Measurements from ENCODE around the gene ATP8A2. TPM values are rescaled to one million over a fixed set of nuclear protein-coding genes. Genes with fewer than 3 reads are reported as not detected.

ATP8A2 gene
- total and polyA plus RNA-seq, 3 donors from 2014 or later = 14.2 to 38.3 (median 16.5) TPM

DNA sequence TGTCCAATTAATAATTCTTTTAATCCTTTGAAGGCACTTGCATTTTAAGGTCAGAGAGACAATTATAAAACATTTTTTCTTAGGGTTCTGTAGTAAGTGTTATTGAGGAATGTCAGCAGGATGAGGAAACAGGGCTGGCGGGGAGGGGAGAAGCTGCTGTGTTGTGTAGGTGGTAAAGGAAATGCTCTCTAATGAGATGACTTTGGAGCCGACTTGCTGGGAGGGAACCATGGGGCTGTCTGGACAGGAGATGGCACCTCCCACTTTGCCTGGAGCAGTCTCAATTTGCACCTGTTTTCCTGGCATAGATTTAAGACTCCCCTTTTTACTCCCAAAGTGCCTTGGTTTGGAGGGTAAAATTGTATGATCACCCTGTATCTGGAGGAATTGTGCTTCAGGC, 230.4 kb downstream of the ATP8A2 start:
- intact Hi-C loops (cut with DNase I; ENCODE audit: low total_unique reads) = no loop called here
- no peak for DNase-seq
- TF ChIP-seq, protein P1, sequence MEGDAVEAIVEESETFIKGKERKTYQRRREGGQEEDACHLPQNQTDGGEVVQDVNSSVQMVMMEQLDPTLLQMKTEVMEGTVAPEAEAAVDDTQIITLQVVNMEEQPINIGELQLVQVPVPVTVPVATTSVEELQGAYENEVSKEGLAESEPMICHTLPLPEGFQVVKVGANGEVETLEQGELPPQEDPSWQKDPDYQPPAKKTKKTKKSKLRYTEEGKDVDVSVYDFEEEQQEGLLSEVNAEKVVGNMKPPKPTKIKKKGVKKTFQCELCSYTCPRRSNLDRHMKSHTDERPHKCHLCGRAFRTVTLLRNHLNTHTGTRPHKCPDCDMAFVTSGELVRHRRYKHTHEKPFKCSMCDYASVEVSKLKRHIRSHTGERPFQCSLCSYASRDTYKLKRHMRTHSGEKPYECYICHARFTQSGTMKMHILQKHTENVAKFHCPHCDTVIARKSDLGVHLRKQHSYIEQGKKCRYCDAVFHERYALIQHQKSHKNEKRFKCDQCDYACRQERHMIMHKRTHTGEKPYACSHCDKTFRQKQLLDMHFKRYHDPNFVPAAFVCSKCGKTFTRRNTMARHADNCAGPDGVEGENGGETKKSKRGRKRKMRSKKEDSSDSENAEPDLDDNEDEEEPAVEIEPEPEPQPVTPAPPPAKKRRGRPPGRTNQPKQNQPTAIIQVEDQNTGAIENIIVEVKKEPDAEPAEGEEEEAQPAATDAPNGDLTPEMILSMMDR (IDR thresholded peaks at IDR 0.05) = no peak
- no peak for TF ChIP-seq POLR2A (IDR thresholded peaks at IDR 0.05)
- no peaks in the 10 kb centered on the region for H3K4me1 ChIP-seq
- no peaks in the 10 kb centered on the region for H3K9me3 ChIP-seq
- no peaks in the 10 kb centered on the region for H3K27me3 ChIP-seq
- no peak overlapping the region for H3K4me3 ChIP-seq
- WGBS, 2 donors = 50 to 71% methylated on average over 2 of the region's 2 CpGs
- no peak overlapping the region for H3K27ac ChIP-seq
- H3K36me3 ChIP-seq (ENCODE audit: low read depth, missing control alignments) = no peaks in the 10 kb centered on the region

DNA sequence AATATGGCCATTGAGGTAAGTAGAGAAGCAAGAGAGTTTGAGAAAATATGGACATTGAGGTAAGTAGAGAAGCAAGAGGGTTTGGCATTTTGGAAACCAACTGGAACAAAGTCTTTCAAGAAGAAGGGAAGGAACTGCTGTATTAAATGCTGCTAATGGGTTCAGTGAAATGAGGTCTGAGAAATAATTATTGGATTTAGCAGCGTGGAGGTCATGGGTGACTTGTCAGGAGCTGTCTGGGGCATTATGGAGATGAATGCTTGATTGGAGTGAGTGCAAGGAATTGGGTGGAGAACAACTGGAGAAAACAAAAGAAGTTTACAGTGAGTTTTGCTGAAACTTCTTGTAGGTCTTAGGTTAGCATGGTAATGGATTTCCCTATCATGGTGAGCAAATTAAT, 232.3 kb downstream of the ATP8A2 start:
- WGBS, 2 donors = 90 to 97% methylated on average over 1 of the region's 1 CpG
- intact Hi-C loops (cut with DNase I; ENCODE audit: low total_unique reads) = no loop called here
- no peak overlapping the region for H3K27ac ChIP-seq
- no peaks in the 10 kb centered on the region for H3K9me3 ChIP-seq
- no peak for DNase-seq
- H3K36me3 ChIP-seq (ENCODE audit: low read depth, missing control alignments) = no peaks in the 10 kb centered on the region
- no peaks in the 10 kb centered on the region for H3K4me1 ChIP-seq
- TF ChIP-seq, protein P1 (IDR thresholded peaks at IDR 0.05) = no peak
- TF ChIP-seq POLR2A (IDR thresholded peaks at IDR 0.05) = no peak
- H3K4me3 ChIP-seq = no peak overlapping the region
- no peaks in the 10 kb centered on the region for H3K27me3 ChIP-seq

DNA sequence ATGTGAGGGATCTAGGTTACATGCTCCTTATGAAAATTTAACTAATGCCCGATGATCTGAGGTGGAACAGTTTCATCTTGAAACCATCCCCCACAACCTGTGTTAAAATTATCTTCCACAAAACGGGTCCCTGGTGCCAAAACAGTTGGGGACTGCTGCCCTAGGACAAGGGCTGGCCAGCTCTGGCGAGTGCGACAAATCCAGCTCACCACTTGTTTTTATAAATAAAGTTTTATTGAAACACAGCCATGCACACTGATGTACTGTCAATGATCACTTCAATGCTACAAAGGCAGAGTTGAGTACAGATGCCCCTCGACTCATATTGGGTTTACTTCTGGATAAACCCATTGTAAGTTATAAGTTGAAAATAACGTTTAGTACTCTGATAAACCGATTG, 235.3 kb downstream of the ATP8A2 start:
- Histone ChIP-seq H3K36me3 (ENCODE audit: low read depth, missing control alignments) (no peaks in the 10 kb centered on the region), H3K27ac (no peak overlapping the region), H3K9me3 (no peaks in the 10 kb centered on the region), H3K4me3 (no peak overlapping the region), H3K4me1 (no peaks in the 10 kb centered on the region), H3K27me3 (no peaks in the 10 kb centered on the region)
- 77 to 82% methylated on average over 7 of the region's 7 CpGs for WGBS, 2 donors
- intact Hi-C loops (cut with DNase I; ENCODE audit: low total_unique reads) = no loop called here
- no peak for DNase-seq
- TF ChIP-seq POLR2A (IDR thresholded peaks at IDR 0.05) = no peak

DNA sequence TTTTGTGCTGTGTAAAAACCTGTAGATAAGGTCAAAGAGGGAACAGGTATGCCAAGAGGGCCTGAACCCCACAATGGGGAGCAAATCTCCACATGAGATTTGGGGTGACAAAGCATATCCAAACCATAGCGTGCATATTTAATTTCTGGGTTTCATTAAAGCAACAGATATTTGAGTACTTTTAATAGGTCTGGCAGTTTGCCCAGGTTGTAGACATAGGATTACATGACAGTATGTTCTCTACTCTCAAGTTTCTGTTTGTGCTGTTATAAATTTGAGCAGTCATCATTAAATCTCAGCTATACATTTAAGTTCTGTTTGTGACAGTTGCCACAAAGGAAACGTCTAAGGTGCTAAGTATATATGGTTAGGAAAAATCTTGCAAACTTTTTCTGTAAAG, 236.4 kb downstream of the ATP8A2 start:
- H3K4me3 ChIP-seq = no peak overlapping the region
- no peak overlapping the region for H3K27ac ChIP-seq
- H3K9me3 ChIP-seq = no peaks in the 10 kb centered on the region
- no peaks in the 10 kb centered on the region for H3K27me3 ChIP-seq
- intact Hi-C loops (cut with DNase I; ENCODE audit: low total_unique reads) = no loop called here
- TF ChIP-seq POLR2A (IDR thresholded peaks at IDR 0.05) = no peak
- TF ChIP-seq, protein P1 (IDR thresholded peaks at IDR 0.05) = no peak
- WGBS, 2 donors = 62 to 63% methylated on average over 2 of the region's 2 CpGs
- DNase-seq = no peak
- H3K36me3 ChIP-seq (ENCODE audit: low read depth, missing control alignments) = no peaks in the 10 kb centered on the region
- H3K4me1 ChIP-seq = no peaks in the 10 kb centered on the region

DNA sequence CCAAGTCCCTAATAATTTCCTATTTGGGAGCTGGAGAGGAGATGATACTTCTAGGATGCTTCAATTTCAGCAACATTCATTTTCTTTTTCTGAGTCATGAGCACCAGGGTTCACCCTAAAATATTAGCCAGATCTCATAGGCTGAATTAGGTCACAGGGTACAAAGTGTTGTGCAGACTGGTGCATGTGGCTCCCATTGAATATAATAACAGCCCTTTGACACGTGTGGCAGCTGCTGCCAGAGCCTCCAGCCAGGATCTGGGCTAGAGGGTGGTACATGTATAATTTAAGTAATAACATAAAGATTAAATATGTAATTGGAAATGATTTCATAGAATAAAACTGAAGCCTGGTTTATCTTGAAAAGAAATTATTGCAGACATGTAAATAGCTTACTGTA, 244.9 kb downstream of the ATP8A2 start:
- TF ChIP-seq, protein P1 (IDR thresholded peaks at IDR 0.05) = no peak
- TF ChIP-seq POLR2A (IDR thresholded peaks at IDR 0.05) = no peak
- Histone ChIP-seq H3K27me3 (no peaks in the 10 kb centered on the region), H3K4me1 (no peaks in the 10 kb centered on the region), H3K27ac (no peak overlapping the region), H3K9me3 (no peaks in the 10 kb centered on the region), H3K36me3 (ENCODE audit: low read depth, missing control alignments) (no peaks in the 10 kb centered on the region), H3K4me3 (no peak overlapping the region)
- whole genome bisulfite sequencing, 2 donors = 64 to 82% methylated on average over 1 of the region's 1 CpG
- intact Hi-C loops (cut with DNase I; ENCODE audit: low total_unique reads) = no loop called here
- DNase-seq = no peak

Measured in testis (tissue), 3 donors.